WTC11 (cell line): Measurements from ENCODE around the gene LDAH. TPM values are rescaled to one million over a fixed set of nuclear protein-coding genes. Genes with fewer than 3 reads are reported as not detected.

Experiments
- ATAC-seq: fragments of 200-7000 bp; cut with Tn5 transposase; 2 replicates; pipeline ENCODE4 v1.10.0; 2021; ENCODE audit warnings: mild to moderate bottlenecking, moderate library complexity
- CTCF ChIA-PET: fragments of 300-600 bp; sonication (Branson Sonifier 250); formaldehyde crosslinking; loops from one replicate; lab custom pipeline; 2021; ENCODE audit warnings: antibody characterized with exemption; lab: Charles Lee
- POLR2A ChIA-PET: fragments of 350-600 bp; sonication (Branson Sonifier 250); formaldehyde crosslinking; loops from one replicate; lab custom pipeline; 2021; ENCODE audit warnings: antibody characterized with exemption; lab: Charles Lee
- DNase-seq: peaks from one replicate; pipeline ENCODE4 v3.0.0; 2021; ENCODE audit warnings: low spot score
- H3K27ac Mint-ChIP-seq: 2 replicates; pipeline ENCODE4 v1.8.0; 2021; ENCODE audit warnings: mixed read lengths
- H3K27me3 Mint-ChIP-seq: 2 replicates; pipeline ENCODE4 v1.8.0; 2021; ENCODE audit warnings: low read depth, mild to moderate bottlenecking, moderate library complexity, mixed read lengths
- H3K36me3 Mint-ChIP-seq: 2 replicates; pipeline ENCODE4 v1.8.0; 2021; ENCODE audit warnings: mixed read lengths
- H3K4me1 Mint-ChIP-seq: 2 replicates; pipeline ENCODE4 v1.8.0; 2022; ENCODE audit warnings: mixed read lengths
- H3K4me3 Mint-ChIP-seq: 2 replicates; pipeline ENCODE4 v1.8.0; 2021; ENCODE audit warnings: mild to moderate bottlenecking, moderate library complexity, mixed read lengths
- H3K9me3 Mint-ChIP-seq: 2 replicates; pipeline ENCODE4 v1.8.0; 2021; ENCODE audit warnings: mixed read lengths
- AR ChIP-seq: fragments of 250-450 bp; sonication (Bioruptor Pico); IDR thresholded peaks from 2 replicates; pipeline ENCODE4 v1.9.0; 2021; ENCODE audit warnings: mild to moderate bottlenecking
- CREB1 ChIP-seq: sonication (generic); formaldehyde crosslinking; IDR thresholded peaks from 2 replicates; pipeline ENCODE4 v1.8.0; 2023; ENCODE audit warnings: mild to moderate bottlenecking, missing genetic modification reagents
- E2F5 ChIP-seq: sonication (generic); formaldehyde crosslinking; IDR thresholded peaks from 2 replicates; pipeline ENCODE4 v1.8.1; 2022; ENCODE audit warnings: mild to moderate bottlenecking, moderate library complexity, missing genetic modification reagents
- FOXK1 ChIP-seq: sonication (generic); formaldehyde crosslinking; IDR thresholded peaks from 2 replicates; pipeline ENCODE4 v1.8.0; 2022; ENCODE audit warnings: mild to moderate bottlenecking, moderate library complexity, missing genetic modification reagents
- GTF2I ChIP-seq: fragments of 250-450 bp; sonication (Bioruptor Pico); conservative IDR thresholded peaks from 2 replicates; pipeline ENCODE4 v1.4.0; 2021; ENCODE audit warnings: mild to moderate bottlenecking
- KAT7 ChIP-seq: sonication (generic); formaldehyde crosslinking; IDR thresholded peaks from 2 replicates; pipeline ENCODE4 v1.8.1; 2023; ENCODE audit warnings: missing genetic modification reagents, mild to moderate bottlenecking, borderline replicate concordance
- NFATC4 ChIP-seq: fragments of 250-450 bp; sonication (Bioruptor Pico); IDR thresholded peaks from 2 replicates; pipeline ENCODE4 v1.9.0; 2021; ENCODE audit warnings: mild to moderate bottlenecking
- OVOL2 ChIP-seq: fragments of 250-450 bp; sonication (Bioruptor Pico); IDR thresholded peaks from 2 replicates; pipeline ENCODE4 v1.9.0; 2021; ENCODE audit warnings: mild to moderate bottlenecking, borderline replicate concordance
- PRDM15 ChIP-seq: sonication (generic); formaldehyde crosslinking; IDR thresholded peaks from 2 replicates; pipeline ENCODE4 v1.8.0; 2022; ENCODE audit warnings: missing genetic modification reagents
- USF1 ChIP-seq: sonication (generic); formaldehyde crosslinking; IDR thresholded peaks from 2 replicates; pipeline ENCODE4 v1.8.0; 2022; ENCODE audit warnings: mild to moderate bottlenecking, missing genetic modification reagents
- ZNF121 ChIP-seq: sonication (generic); formaldehyde crosslinking; IDR thresholded peaks from 2 replicates; pipeline ENCODE4 v1.8.0; 2023; ENCODE audit warnings: missing genetic modification reagents
- ZNF138 ChIP-seq: sonication (generic); formaldehyde crosslinking; conservative IDR thresholded peaks from 2 replicates; pipeline ENCODE4 v1.8.1; 2022; ENCODE audit warnings: mild to moderate bottlenecking, moderate library complexity, missing genetic modification reagents
- ZNF317 ChIP-seq: sonication (generic); formaldehyde crosslinking; IDR thresholded peaks from 2 replicates; pipeline ENCODE4 v1.8.1; 2023; ENCODE audit warnings: low read depth, mild to moderate bottlenecking, moderate library complexity, missing genetic modification reagents, borderline replicate concordance
- ZNF396 ChIP-seq: fragments of 250-450 bp; sonication (Bioruptor Pico); IDR thresholded peaks from 2 replicates; pipeline ENCODE4 v1.8.0; 2021; ENCODE audit warnings: mild to moderate bottlenecking, moderate library complexity, borderline replicate concordance
- ZNF416 ChIP-seq: fragments of 250-450 bp; sonication (Bioruptor Pico); IDR thresholded peaks from 2 replicates; pipeline ENCODE4 v1.9.0; 2021; ENCODE audit warnings: mild to moderate bottlenecking, inconsistent platforms
- total RNA-seq: library from RNA; stranded (reverse); gene quantifications from 3 replicates; pipeline ENCODE4 v1.2.3, GENCODE V29; 2021
- TF ChIP-seq, protein P1 (sequence below): sonication (generic); formaldehyde crosslinking; IDR thresholded peaks from 2 replicates; pipeline ENCODE4 v1.8.0; 2022; ENCODE audit warnings: mild to moderate bottlenecking, missing genetic modification reagents
- TF ChIP-seq, protein P2 (sequence below): sonication (generic); formaldehyde crosslinking; IDR thresholded peaks from 2 replicates; pipeline ENCODE4 v1.8.0; 2022; ENCODE audit warnings: mild to moderate bottlenecking, missing genetic modification reagents
- TF ChIP-seq, protein P3 (sequence below): sonication (generic); formaldehyde crosslinking; IDR thresholded peaks from 2 replicates; pipeline ENCODE4 v1.8.0; 2023; ENCODE audit warnings: missing genetic modification reagents

The LDAH gene
- total RNA-seq, 1 experiment from 2014 or later: 20.5 TPM

DNA sequence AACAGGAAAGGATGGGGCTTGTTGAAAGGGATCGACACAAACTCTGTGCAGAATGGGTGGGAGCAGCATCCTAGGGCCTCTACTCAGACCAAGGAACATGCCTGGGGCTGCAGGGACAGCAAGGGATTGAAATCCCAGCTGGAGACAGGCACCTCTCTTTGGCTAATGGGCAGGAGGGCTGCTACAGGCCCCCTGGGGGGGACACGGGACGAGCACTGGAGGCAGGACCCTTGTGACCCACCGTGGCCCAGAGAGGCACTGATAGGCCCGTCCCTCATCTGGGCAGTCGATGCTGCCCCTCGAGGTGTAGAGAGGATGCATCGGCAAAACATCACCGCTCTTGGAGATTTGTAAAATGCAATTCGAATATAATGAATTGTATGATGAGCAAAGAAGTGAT, 177.1 kb downstream of the LDAH start:
- no peak for ATAC-seq

GRCh38 chr2:20645301-20645701, 177.6 kb downstream of the LDAH start:
- Mint-ChIP-seq H3K9me3 (no peaks in the 10 kb centered on the region), H3K27me3 (peaks cover under 1% of the 10 kb centered on the region; the same call in 1 of the 2 replicates), H3K36me3 (peaks cover 6% of the 10 kb centered on the region; the same call in 1 of the 2 replicates), H3K27ac (no peak overlapping the region), H3K4me1 (peaks cover 24% of the 10 kb centered on the region), H3K4me3 (no peak overlapping the region)
- TF ChIP-seq CREB1 (CRISPR knock-in tag) (no peak), FOXK1 (CRISPR knock-in tag) (no peak), AR (CRISPR knock-in tag) (no peak), OVOL2 (CRISPR knock-in tag) (no peak), GTF2I (no peak), ZNF416 (CRISPR knock-in tag) (no peak), NFATC4 (no peak), ZNF317 (no peak), KAT7 (CRISPR knock-in tag) (no peak), ZNF396 (no peak), USF1 (CRISPR knock-in tag) (no peak)
- TF ChIP-seq, protein P1, sequence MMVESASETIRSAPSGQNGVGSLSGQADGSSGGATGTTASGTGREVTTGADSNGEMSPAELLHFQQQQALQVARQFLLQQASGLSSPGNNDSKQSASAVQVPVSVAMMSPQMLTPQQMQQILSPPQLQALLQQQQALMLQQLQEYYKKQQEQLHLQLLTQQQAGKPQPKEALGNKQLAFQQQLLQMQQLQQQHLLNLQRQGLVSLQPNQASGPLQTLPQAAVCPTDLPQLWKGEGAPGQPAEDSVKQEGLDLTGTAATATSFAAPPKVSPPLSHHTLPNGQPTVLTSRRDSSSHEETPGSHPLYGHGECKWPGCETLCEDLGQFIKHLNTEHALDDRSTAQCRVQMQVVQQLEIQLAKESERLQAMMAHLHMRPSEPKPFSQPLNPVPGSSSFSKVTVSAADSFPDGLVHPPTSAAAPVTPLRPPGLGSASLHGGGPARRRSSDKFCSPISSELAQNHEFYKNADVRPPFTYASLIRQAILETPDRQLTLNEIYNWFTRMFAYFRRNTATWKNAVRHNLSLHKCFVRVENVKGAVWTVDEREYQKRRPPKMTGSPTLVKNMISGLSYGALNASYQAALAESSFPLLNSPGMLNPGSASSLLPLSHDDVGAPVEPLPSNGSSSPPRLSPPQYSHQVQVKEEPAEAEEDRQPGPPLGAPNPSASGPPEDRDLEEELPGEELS: no peak
- TF ChIP-seq, protein P2, sequence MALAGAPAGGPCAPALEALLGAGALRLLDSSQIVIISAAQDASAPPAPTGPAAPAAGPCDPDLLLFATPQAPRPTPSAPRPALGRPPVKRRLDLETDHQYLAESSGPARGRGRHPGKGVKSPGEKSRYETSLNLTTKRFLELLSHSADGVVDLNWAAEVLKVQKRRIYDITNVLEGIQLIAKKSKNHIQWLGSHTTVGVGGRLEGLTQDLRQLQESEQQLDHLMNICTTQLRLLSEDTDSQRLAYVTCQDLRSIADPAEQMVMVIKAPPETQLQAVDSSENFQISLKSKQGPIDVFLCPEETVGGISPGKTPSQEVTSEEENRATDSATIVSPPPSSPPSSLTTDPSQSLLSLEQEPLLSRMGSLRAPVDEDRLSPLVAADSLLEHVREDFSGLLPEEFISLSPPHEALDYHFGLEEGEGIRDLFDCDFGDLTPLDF: no peak
- TF ChIP-seq, protein P3, sequence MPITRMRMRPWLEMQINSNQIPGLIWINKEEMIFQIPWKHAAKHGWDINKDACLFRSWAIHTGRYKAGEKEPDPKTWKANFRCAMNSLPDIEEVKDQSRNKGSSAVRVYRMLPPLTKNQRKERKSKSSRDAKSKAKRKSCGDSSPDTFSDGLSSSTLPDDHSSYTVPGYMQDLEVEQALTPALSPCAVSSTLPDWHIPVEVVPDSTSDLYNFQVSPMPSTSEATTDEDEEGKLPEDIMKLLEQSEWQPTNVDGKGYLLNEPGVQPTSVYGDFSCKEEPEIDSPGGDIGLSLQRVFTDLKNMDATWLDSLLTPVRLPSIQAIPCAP (CRISPR knock-in tag): no peak
- ATAC-seq (no peak), DNase-seq (no peak)
- ChIA-PET CTCF (no interaction called here), POLR2A (no interaction called here)

More for the DNA sequence above, 177.1 kb downstream of the LDAH start:
- H3K36me3 Mint-ChIP-seq: peaks cover 6% of the 10 kb centered on the region; the same call in 1 of the 2 replicates
- CTCF ChIA-PET: no interaction called here
- no peak for TF ChIP-seq ZNF121 (CRISPR knock-in tag)
- TF ChIP-seq PRDM15 (CRISPR knock-in tag): no peak
- no peak for TF ChIP-seq FOXK1 (CRISPR knock-in tag)
- TF ChIP-seq NFATC4: no peak
- no peak for TF ChIP-seq ZNF138 (CRISPR knock-in tag)
- TF ChIP-seq E2F5 (CRISPR knock-in tag): no peak
- TF ChIP-seq, all 79 proteins: peak for 0
- Mint-ChIP-seq H3K27ac (no peak overlapping the region), H3K27me3 (peaks cover 2% of the 10 kb centered on the region; the same call in 1 of the 2 replicates), H3K4me3 (no peak overlapping the region), H3K4me1 (peaks cover 27% of the 10 kb centered on the region), H3K9me3 (no peaks in the 10 kb centered on the region)
- no peak for DNase-seq
- POLR2A ChIA-PET: no interaction called here
